ENCODE results near the gene SPATS2. TPM values are rescaled to one million over a fixed set of nuclear protein-coding genes. Genes with fewer than 3 reads are reported as not detected.

The SPATS2 gene
- total and polyA plus RNA-seq, 2 of the 4 experiments (the other 2 are of a cell fraction): 50.6 to 63.3 TPM

- Histone ChIP-seq H2BK5ac (ENCODE audit: low read depth, low read length, poor library complexity, severe bottlenecking) (no peak overlapping the region), H2BK120ac (ENCODE audit: low read depth, low read length) (no peak overlapping the region), H3K4me2 (ENCODE audit: low read depth, low read length) (no peak overlapping the region), H4K5ac (ENCODE audit: low read depth, low read length) (no peak overlapping the region), H3K23ac (ENCODE audit: low read depth, low read length) (peak overlapping the region; percentile 26; the same call in 1 of the 2 replicates), H4K20me1 (ENCODE audit: insufficient read depth, low read length) (peaks cover 71% of the 10 kb centered on the region), H3K18ac (ENCODE audit: low read depth, low read length) (no peak overlapping the region), H3K9ac (ENCODE audit: low read depth, low read length) (no peak overlapping the region), H3K79me1 (ENCODE audit: low read depth in 1 of 2, low read length in 2 of 2) (peaks cover 51 to 88% of the 10 kb centered on the region in 2 experiments), H3K9me3 (ENCODE audit: control insufficient read depth, insufficient read depth, low read length) (no peaks in the 10 kb centered on the region), H2AFZ (replicated peaks; ENCODE audit: low read length, poor library complexity) (no peak overlapping the region), H4K8ac (ENCODE audit: low read depth in 2 of 2, low read length in 2 of 2) (no peak overlapping the region), H3K4me3 (ENCODE audit: insufficient read depth, low read depth, low read length) (no peak overlapping the region), H3K4ac (ENCODE audit: low read depth, low read length) (no peak overlapping the region), H2AK9ac (replicated peaks; ENCODE audit: low read depth, low read length, poor library complexity) (no peak overlapping the region), H3K27me3 (ENCODE audit: control insufficient read depth, insufficient read depth, low read length) (no peaks in the 10 kb centered on the region), H3K56ac (ENCODE audit: extremely low read depth, insufficient read depth, low read length) (no peak overlapping the region), H2BK15ac (ENCODE audit: low read depth, low read length) (no peak overlapping the region), H3K4me1 (ENCODE audit: control insufficient read depth, insufficient read depth, low read length) (peaks cover 3% of the 10 kb centered on the region; the same call in 1 of the 2 replicates), H2AK5ac (ENCODE audit: low read depth, low read length) (no peak overlapping the region), H3K36me3 (ENCODE audit: control insufficient read depth, insufficient read depth, low read length) (no peaks in the 10 kb centered on the region), H3K27ac (ENCODE audit: insufficient read depth, low read length) (no peak overlapping the region), H3K9me1 (ENCODE audit: insufficient read depth, low read length) (peaks cover 9% of the 10 kb centered on the region), H4K91ac (ENCODE audit: insufficient read depth, low read depth, low read length) (no peak overlapping the region), H2BK20ac (ENCODE audit: low read depth, low read length) (no peak overlapping the region), H3K14ac (replicated peaks; ENCODE audit: low read depth, low read length) (no peak overlapping the region)
- DNase-seq (no peak), ATAC-seq (ENCODE audit: low read depth) (peak; percentile 27; the same call in 1 of the 2 replicates)
- POLR2A ChIA-PET (ENCODE audit: unreplicated experiment): no interaction called here
- in situ Hi-C loops (cut with MboI; ENCODE audit: low sequenced_read_pairs) (no loop called here), dilution Hi-C loops (cut with HindIII; ENCODE audit: low sequenced_read_pairs, unreplicated experiment) (no loop called here), intact Hi-C loops (cut with micrococcal nuclease) (no loop called here)
- no CpG with 5 or more reads among the region's 1 CpG for WGBS, 2 experiments (ENCODE audit: extremely low coverage in 2 of 2, insufficient read length in 1 of 2)
- BruUV-seq (replicated peaks): no TSS peak
- CTCF ChIA-PET: no interaction called here
- TF ChIP-seq BHLHE40 (IDR thresholded peaks at IDR 0.05; ENCODE audit: low read depth, low read length): no peak
- no peak for TF ChIP-seq CEBPB (IDR thresholded peaks at IDR 0.05; ENCODE audit: low read depth, low read length)
- TF ChIP-seq CHD1 (IDR thresholded peaks at IDR 0.05; ENCODE audit: low read depth, low read length): no peak
- no peak for TF ChIP-seq RCOR1 (IDR thresholded peaks at IDR 0.05; ENCODE audit: insufficient replicate concordance, low read length)
- no peak for TF ChIP-seq MXI1 (IDR thresholded peaks at IDR 0.05; ENCODE audit: borderline replicate concordance, low read depth, low read length)
- TF ChIP-seq POLR2A (IDR thresholded peaks at IDR 0.05; ENCODE audit: low read depth, low read length): no peak
- no peak for TF ChIP-seq MAZ (IDR thresholded peaks at IDR 0.05; ENCODE audit: borderline replicate concordance, low read depth, low read length)
- TF ChIP-seq FOS (IDR thresholded peaks at IDR 0.05; ENCODE audit: low read depth, low read length): no peak
- TF ChIP-seq MAFK (IDR thresholded peaks at IDR 0.05; ENCODE audit: low read depth, low read length): no peak
- TF ChIP-seq, protein P1, sequence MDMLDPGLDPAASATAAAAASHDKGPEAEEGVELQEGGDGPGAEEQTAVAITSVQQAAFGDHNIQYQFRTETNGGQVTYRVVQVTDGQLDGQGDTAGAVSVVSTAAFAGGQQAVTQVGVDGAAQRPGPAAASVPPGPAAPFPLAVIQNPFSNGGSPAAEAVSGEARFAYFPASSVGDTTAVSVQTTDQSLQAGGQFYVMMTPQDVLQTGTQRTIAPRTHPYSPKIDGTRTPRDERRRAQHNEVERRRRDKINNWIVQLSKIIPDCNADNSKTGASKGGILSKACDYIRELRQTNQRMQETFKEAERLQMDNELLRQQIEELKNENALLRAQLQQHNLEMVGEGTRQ (IDR thresholded peaks at IDR 0.05; ENCODE audit: low read depth, low read length): no peak
- TF ChIP-seq RFX5 (IDR thresholded peaks at IDR 0.05; ENCODE audit: low read depth, low read length): no peak
- no peak for TF ChIP-seq NFE2L2 (IDR thresholded peaks at IDR 0.05; ENCODE audit: low read depth, low read length)
- TF ChIP-seq, protein P2, sequence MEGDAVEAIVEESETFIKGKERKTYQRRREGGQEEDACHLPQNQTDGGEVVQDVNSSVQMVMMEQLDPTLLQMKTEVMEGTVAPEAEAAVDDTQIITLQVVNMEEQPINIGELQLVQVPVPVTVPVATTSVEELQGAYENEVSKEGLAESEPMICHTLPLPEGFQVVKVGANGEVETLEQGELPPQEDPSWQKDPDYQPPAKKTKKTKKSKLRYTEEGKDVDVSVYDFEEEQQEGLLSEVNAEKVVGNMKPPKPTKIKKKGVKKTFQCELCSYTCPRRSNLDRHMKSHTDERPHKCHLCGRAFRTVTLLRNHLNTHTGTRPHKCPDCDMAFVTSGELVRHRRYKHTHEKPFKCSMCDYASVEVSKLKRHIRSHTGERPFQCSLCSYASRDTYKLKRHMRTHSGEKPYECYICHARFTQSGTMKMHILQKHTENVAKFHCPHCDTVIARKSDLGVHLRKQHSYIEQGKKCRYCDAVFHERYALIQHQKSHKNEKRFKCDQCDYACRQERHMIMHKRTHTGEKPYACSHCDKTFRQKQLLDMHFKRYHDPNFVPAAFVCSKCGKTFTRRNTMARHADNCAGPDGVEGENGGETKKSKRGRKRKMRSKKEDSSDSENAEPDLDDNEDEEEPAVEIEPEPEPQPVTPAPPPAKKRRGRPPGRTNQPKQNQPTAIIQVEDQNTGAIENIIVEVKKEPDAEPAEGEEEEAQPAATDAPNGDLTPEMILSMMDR (conservative IDR thresholded peaks at IDR 0.05; ENCODE audit: low read depth, low read length): no peak
- TF ChIP-seq RAD21 (IDR thresholded peaks at IDR 0.05; ENCODE audit: low read length): no peak
- TF ChIP-seq, protein P3, sequence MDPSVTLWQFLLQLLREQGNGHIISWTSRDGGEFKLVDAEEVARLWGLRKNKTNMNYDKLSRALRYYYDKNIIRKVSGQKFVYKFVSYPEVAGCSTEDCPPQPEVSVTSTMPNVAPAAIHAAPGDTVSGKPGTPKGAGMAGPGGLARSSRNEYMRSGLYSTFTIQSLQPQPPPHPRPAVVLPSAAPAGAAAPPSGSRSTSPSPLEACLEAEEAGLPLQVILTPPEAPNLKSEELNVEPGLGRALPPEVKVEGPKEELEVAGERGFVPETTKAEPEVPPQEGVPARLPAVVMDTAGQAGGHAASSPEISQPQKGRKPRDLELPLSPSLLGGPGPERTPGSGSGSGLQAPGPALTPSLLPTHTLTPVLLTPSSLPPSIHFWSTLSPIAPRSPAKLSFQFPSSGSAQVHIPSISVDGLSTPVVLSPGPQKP (IDR thresholded peaks at IDR 0.05; ENCODE audit: borderline replicate concordance, low read depth, low read length): no peak
- no peak for TF ChIP-seq SMC3 (IDR thresholded peaks at IDR 0.05; ENCODE audit: low read depth, low read length)
Measured at GRCh38 chr12:49400304-49400703, 33.0 kb downstream of the SPATS2 start.

All from IMR-90 (cell line).